Neural cell (in vitro differentiated cells): ENCODE results near the gene EIF4G3. TPM values are rescaled to one million over a fixed set of nuclear protein-coding genes. Genes with fewer than 3 reads are reported as not detected.

Source experiments
- H2AFZ ChIP-seq: fragments of 200-600, 300-800 bp; sonication (generic), shearing (Covaris generic); 2 replicates; pipeline ENCODE4 v1.6.0; 2014; ENCODE audit warnings: low read depth, mild to moderate bottlenecking, antibody characterized with exemption, low read length, moderate library complexity
- H3F3A ChIP-seq: fragments of 200-600 bp; shearing (Covaris generic); 2 replicates; pipeline ENCODE4 v1.6.1; 2016; ENCODE audit warnings: mild to moderate bottlenecking, moderate library complexity, mixed read lengths, antibody characterized with exemption, low read length; ENCODE audit not compliant: insufficient read depth, poor library complexity, severe bottlenecking
- H3K27ac ChIP-seq: fragments of 200-600, 300-800 bp; sonication (generic), shearing (Covaris generic); 2 replicates; pipeline ENCODE4 v1.5.1; 2014; ENCODE audit warnings: mild to moderate bottlenecking, low read length, moderate library complexity
- H3K27me3 ChIP-seq: fragments of 300-800, 200-600 bp; sonication (generic), shearing (Covaris generic); 2 replicates; pipeline ENCODE4 v1.6.0; 2014; ENCODE audit warnings: mild to moderate bottlenecking, low read depth, low read length, moderate library complexity; ENCODE audit not compliant: insufficient read depth
- H3K36me3 ChIP-seq: fragments of 300-800, 200-600 bp; sonication (generic), shearing (Covaris generic); 2 replicates; pipeline ENCODE4 v1.5.1; 2014; ENCODE audit warnings: mild to moderate bottlenecking, antibody characterized with exemption, low read length, moderate library complexity; ENCODE audit not compliant: insufficient read depth
- H3K4me2 ChIP-seq: fragments of 300-800, 200-600 bp; sonication (generic), shearing (Covaris generic); 2 replicates; pipeline ENCODE4 v1.6.0; 2014; ENCODE audit warnings: mild to moderate bottlenecking, low read length
- H3K4me3 ChIP-seq: fragments of 300-800, 200-600 bp; sonication (generic), shearing (Covaris generic); 2 replicates; pipeline ENCODE4 v1.5.1; 2014; ENCODE audit warnings: mild to moderate bottlenecking, low read length, moderate library complexity
- H3K79me2 ChIP-seq: fragments of 200-600 bp; shearing (Covaris generic); replicated peaks from 2 replicates; pipeline ENCODE4 v1.6.0; 2014; ENCODE audit warnings: mild to moderate bottlenecking, low read length, moderate library complexity; ENCODE audit not compliant: insufficient read depth
- H3K9ac ChIP-seq: fragments of 300-800, 200-600 bp; sonication (generic), shearing (Covaris generic); 2 replicates; pipeline ENCODE4 v1.6.1; 2016; ENCODE audit warnings: mild to moderate bottlenecking, low read length, mixed read lengths
- H3K9me2 ChIP-seq: fragments of 200-600 bp; shearing (Covaris generic); 2 replicates; pipeline ENCODE4 v1.6.1; 2016; ENCODE audit warnings: mild to moderate bottlenecking, low read length, mixed read lengths; ENCODE audit not compliant: insufficient read depth
- H3K9me3 ChIP-seq: fragments of 200-600, 300-800 bp; sonication (generic), shearing (Covaris generic); 2 replicates; pipeline ENCODE4 v1.6.1; 2016; ENCODE audit warnings: mild to moderate bottlenecking, mixed run types, low read length, moderate library complexity, mixed read lengths
- H4K20me1 ChIP-seq: fragments of 200-600 bp; shearing (Covaris generic); 2 replicates; pipeline ENCODE4 v1.6.1; 2016; ENCODE audit warnings: mild to moderate bottlenecking, mixed run types; ENCODE audit not compliant: insufficient read depth
- EP300 ChIP-seq: fragments of 450-650 bp; conservative IDR thresholded peaks from 2 replicates; pipeline ENCODE4 v1.6.1; 2014; ENCODE audit warnings: antibody characterized with exemption, mild to moderate bottlenecking, moderate library complexity; ENCODE audit not compliant: poor library complexity, severe bottlenecking
- EZH2 ChIP-seq: fragments of 200-600, 300-800 bp; shearing (Covaris generic), sonication (generic); IDR thresholded peaks from 2 replicates; pipeline ENCODE4 v1.6.1; 2014; ENCODE audit warnings: antibody characterized with exemption, low read length, borderline replicate concordance, mild to moderate bottlenecking; ENCODE audit not compliant: insufficient read depth, poor library complexity, severe bottlenecking
- MXI1 ChIP-seq: fragments of 450-650 bp; conservative IDR thresholded peaks from 2 replicates; pipeline ENCODE4 v1.6.1; 2014; ENCODE audit warnings: antibody characterized with exemption, mild to moderate bottlenecking; ENCODE audit not compliant: poor library complexity, severe bottlenecking
- POLR2AphosphoS5 ChIP-seq: IDR thresholded peaks from 2 replicates; pipeline ENCODE4 v1.6.1; 2012
- RAD21 ChIP-seq: fragments of 450-650 bp; conservative IDR thresholded peaks from 2 replicates; pipeline ENCODE4 v1.6.1; 2014; ENCODE audit warnings: antibody characterized with exemption, mild to moderate bottlenecking, moderate library complexity
- REST ChIP-seq: IDR thresholded peaks from 2 replicates; pipeline ENCODE4 v1.6.1; 2012; ENCODE audit warnings: borderline replicate concordance
- SMC3 ChIP-seq: fragments of 450-650 bp; conservative IDR thresholded peaks from 2 replicates; pipeline ENCODE4 v1.6.1; 2014; ENCODE audit warnings: antibody characterized with exemption, mild to moderate bottlenecking, moderate library complexity; ENCODE audit not compliant: poor library complexity
- TAF1 ChIP-seq: IDR thresholded peaks from 2 replicates; pipeline ENCODE4 v1.6.1; 2012; ENCODE audit warnings: low read depth
- polyA plus RNA-seq: library from polyadenylated mRNA; depleted of rRNA; stranded (reverse); fragments of >200 nt; gene quantifications from 2 replicates; pipeline ENCODE4 v1.2.3, GENCODE V29; 2014
- TF ChIP-seq, protein P1 (sequence below): fragments of 450-650 bp; IDR thresholded peaks from 2 replicates; pipeline ENCODE4 v1.5.1; 2014; ENCODE audit warnings: antibody characterized with exemption, mild to moderate bottlenecking, moderate library complexity; ENCODE audit not compliant: poor library complexity, severe bottlenecking

Gene EIF4G3
- polyA plus RNA-seq, 1 donor from 2014 or later, result 56.9 TPM

DNA sequence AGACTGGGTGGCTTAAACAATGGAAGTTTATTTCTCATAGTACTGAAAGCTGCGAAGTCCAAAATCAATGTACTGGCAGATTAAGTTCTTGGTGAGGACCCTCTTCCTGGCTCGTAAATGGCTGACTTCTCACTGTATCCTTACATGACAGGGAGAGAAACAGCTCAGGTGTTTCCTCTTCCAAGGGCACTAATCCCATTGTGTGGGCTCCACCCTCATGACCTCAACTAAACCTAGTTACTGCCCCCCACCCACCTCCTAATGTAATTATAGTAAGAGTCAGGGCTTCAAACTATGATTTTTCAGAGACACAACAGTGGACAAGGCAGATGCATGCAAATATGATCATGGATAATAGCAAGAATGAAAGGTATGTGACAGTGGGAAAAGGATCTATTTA is 308.4 kb downstream of the EIF4G3 start:
- Histone ChIP-seq H3K4me2 (no peak overlapping the region), H3K9me3 (no peaks in the 10 kb centered on the region), H3F3A (no peaks in the 10 kb centered on the region), H3K27me3 (no peaks in the 10 kb centered on the region), H3K4me3 (no peak overlapping the region), H4K20me1 (no peaks in the 10 kb centered on the region), H3K79me2 (no peaks in the 10 kb centered on the region), H3K36me3 (peaks cover 3% of the 10 kb centered on the region), H3K9me2 (no peaks in the 10 kb centered on the region), H3K9ac (no peak overlapping the region), H3K27ac (no peak overlapping the region), H2AFZ (no peak overlapping the region)
- TF ChIP-seq, protein P1, sequence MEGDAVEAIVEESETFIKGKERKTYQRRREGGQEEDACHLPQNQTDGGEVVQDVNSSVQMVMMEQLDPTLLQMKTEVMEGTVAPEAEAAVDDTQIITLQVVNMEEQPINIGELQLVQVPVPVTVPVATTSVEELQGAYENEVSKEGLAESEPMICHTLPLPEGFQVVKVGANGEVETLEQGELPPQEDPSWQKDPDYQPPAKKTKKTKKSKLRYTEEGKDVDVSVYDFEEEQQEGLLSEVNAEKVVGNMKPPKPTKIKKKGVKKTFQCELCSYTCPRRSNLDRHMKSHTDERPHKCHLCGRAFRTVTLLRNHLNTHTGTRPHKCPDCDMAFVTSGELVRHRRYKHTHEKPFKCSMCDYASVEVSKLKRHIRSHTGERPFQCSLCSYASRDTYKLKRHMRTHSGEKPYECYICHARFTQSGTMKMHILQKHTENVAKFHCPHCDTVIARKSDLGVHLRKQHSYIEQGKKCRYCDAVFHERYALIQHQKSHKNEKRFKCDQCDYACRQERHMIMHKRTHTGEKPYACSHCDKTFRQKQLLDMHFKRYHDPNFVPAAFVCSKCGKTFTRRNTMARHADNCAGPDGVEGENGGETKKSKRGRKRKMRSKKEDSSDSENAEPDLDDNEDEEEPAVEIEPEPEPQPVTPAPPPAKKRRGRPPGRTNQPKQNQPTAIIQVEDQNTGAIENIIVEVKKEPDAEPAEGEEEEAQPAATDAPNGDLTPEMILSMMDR, result no peak
- TF ChIP-seq POLR2AphosphoS5, result no peak
- TF ChIP-seq EP300, result no peak
- TF ChIP-seq TAF1, result no peak
- no peak for TF ChIP-seq RAD21
- no peak for TF ChIP-seq EZH2
- TF ChIP-seq REST, result no peak
- TF ChIP-seq MXI1, result no peak
- no peak for TF ChIP-seq SMC3

DNA sequence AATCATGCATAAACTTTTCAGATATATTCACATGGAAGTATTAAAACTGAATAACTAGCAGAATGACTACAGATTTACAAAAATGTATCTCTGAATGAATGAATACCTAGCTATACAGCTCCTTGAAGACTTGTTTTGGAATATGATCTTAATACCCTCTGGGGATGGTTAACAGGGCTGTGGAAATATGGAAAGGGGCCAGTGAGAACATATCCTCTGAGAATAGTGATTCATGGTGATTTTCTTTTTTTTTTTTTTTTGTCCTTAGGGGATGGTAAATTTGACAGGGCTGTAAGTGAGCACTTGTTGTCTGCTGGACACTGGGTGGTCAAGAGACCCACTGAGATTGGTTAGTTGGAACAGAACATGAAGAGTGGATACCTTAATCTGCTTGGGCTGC is 308.9 kb downstream of the EIF4G3 start:
- H3K9me3 ChIP-seq, result no peaks in the 10 kb centered on the region
- no peak overlapping the region for H2AFZ ChIP-seq
- no peaks in the 10 kb centered on the region for H3K36me3 ChIP-seq
- H3K27me3 ChIP-seq, result no peaks in the 10 kb centered on the region
- H3K9ac ChIP-seq, result no peak overlapping the region
- H3F3A ChIP-seq, result no peaks in the 10 kb centered on the region
- no peaks in the 10 kb centered on the region for H4K20me1 ChIP-seq
- H3K4me3 ChIP-seq, result no peak overlapping the region
- H3K27ac ChIP-seq, result no peak overlapping the region
- no peak overlapping the region for H3K4me2 ChIP-seq
- TF ChIP-seq MXI1, result no peak
- TF ChIP-seq, protein P1, result no peak
- no peak for TF ChIP-seq REST
- no peak for TF ChIP-seq SMC3
- H3K9me2 ChIP-seq, result no peaks in the 10 kb centered on the region
- H3K79me2 ChIP-seq, result no peaks in the 10 kb centered on the region
